ENCODE measurements around the gene COA6.

GRCh38 chr1:234427950-234428646, 54.8 kb downstream of the COA6 start:
- TF ChIP-seq CTCF (IDR thresholded peaks at IDR 0.05) (no peak), POLR2A (IDR thresholded peaks at IDR 0.05; ENCODE audit: low read depth) (no peak)

Data from esophagus muscularis mucosa (tissue), 3 donors.